BLaER1 (cell line): ENCODE data around the gene CASZ1.

Experiments used
- H3K27ac ChIP-seq: shearing (Covaris generic); formaldehyde crosslinking; 2 replicates; pipeline ENCODE4 v1.8.1; 2022
- H3K27me3 ChIP-seq: shearing (Covaris generic); formaldehyde crosslinking; 2 replicates; pipeline ENCODE4 v1.8.1; 2022
- H3K36me3 ChIP-seq: shearing (Covaris generic); formaldehyde crosslinking; 2 replicates; pipeline ENCODE4 v1.8.1; 2022
- H3K4me1 ChIP-seq: shearing (Covaris generic); formaldehyde crosslinking; 2 replicates; pipeline ENCODE4 v1.8.1; 2022
- H3K4me2 ChIP-seq: shearing (Covaris generic); formaldehyde crosslinking; 2 replicates; pipeline ENCODE4 v1.8.1; 2022
- H3K4me3 ChIP-seq: shearing (Covaris generic); formaldehyde crosslinking; 2 replicates; pipeline ENCODE4 v1.8.1; 2022
- H3K9ac ChIP-seq: shearing (Covaris generic); formaldehyde crosslinking; 2 replicates; pipeline ENCODE4 v1.8.1; 2022
- H3K9me3 ChIP-seq: shearing (Covaris generic); formaldehyde crosslinking; 2 replicates; pipeline ENCODE4 v1.8.1; 2022
- H4K20me1 ChIP-seq: shearing (Covaris generic); formaldehyde crosslinking; 2 replicates; pipeline ENCODE4 v1.8.1; 2022
- Cebpa-rat ChIP-seq: shearing (Covaris generic); IDR thresholded peaks from 2 replicates; pipeline ENCODE4 v1.8.1; 2022

The CASZ1 gene

DNA sequence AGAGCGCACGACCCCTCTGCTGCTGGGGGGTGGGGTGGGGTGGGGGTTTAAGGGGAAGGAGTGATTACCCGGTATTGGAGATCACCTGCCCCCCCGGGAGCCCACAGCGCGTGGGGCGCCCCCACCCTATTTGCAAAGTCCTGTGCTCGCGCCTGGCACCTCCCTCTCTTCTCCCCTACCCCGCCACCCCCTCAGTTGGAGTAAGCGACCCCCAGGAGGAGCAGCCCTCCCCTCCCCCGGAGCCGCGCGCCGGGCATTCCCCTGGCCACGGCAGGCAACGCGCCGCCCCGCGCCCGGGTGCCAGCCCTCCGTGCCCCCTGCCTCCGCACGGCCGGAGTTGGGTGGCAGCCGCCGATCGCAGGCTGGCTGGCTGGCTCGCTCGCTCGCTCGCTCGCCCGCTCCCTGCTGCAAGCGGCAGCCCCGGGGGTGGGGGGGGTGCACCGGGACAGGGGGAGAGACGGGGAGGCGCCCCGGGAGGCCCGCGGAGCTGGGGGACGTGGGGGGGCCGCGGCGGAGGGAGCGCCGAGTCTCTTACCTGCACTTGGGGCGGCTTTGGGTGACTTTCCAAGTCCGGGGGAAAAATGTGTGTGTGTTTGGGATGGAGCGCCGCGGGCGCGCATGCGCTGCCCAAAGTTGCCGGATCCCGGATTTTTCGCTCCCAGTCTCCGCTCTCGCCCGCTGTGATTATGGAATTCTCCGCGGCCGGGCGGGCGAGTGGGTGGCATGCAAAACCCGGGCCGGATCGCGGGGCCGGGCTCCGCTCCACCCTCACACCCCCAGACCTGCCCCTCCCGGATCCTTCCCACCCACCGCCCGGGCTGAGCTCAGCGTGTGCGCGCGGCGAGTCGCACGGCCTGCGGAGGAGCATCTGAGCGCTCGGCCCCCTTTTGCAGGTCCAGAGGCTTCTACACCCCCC is at the start of gene CASZ1:
Gene CASZ1, minus strand, starts transcription at position 618 of the 916 bp plus-strand sequence. CDS start 102,757 bp downstream, outside the sequence.
- H3K27ac ChIP-seq, result no peak within 1 kb of the TSS
- no peaks in the 10 kb centered on the region for H3K9me3 ChIP-seq
- peaks cover 21% of the 10 kb centered on the region for H3K4me1 ChIP-seq
- H3K9ac ChIP-seq, result no peak within 1 kb of the TSS
- peak within 1 kb of the TSS; percentile 64 for H3K4me3 ChIP-seq
- H4K20me1 ChIP-seq, result peaks cover 67% of the 10 kb centered on the region
- no peak for TF ChIP-seq Cebpa-rat
- H3K27me3 ChIP-seq, result peaks cover 93% of the 10 kb centered on the region
- H3K36me3 ChIP-seq, result no peaks in the 10 kb centered on the region
- peak within 1 kb of the TSS; percentile 88 for H3K4me2 ChIP-seq

DNA sequence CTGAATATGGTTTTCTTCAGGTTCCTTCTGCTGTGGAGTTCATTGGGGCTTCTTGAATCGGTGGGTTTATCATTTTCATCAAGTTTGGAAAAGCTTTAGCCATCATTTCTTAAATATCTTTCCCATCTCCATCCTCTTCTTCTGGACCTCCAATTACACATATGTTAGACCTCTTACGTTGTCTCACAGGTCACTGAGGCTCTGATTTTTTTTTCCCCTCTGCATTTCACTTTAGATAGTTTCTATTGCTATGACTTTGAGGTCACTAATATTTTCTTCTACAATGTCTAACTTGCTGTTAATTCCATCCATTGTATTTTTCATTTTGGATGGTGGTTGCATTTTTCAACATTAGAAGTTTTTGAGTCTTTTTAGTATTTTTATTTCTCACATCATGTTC is 47.3 kb upstream of the CASZ1 start:
- H3K27me3 ChIP-seq, result 0 out of 2 replicates have a peak, but pooled peaks cover under 1% of the 10 kb centered on the region
- no peaks in the 10 kb centered on the region for H4K20me1 ChIP-seq
- no peak overlapping the region for H3K4me3 ChIP-seq
- TF ChIP-seq Cebpa-rat, result no peak
- H3K9me3 ChIP-seq, result peaks cover 20% of the 10 kb centered on the region
- no peak overlapping the region for H3K27ac ChIP-seq
- no peak overlapping the region for H3K9ac ChIP-seq
- H3K4me2 ChIP-seq, result no peak overlapping the region
- H3K4me1 ChIP-seq, result peaks cover 7% of the 10 kb centered on the region
- no peaks in the 10 kb centered on the region for H3K36me3 ChIP-seq

DNA sequence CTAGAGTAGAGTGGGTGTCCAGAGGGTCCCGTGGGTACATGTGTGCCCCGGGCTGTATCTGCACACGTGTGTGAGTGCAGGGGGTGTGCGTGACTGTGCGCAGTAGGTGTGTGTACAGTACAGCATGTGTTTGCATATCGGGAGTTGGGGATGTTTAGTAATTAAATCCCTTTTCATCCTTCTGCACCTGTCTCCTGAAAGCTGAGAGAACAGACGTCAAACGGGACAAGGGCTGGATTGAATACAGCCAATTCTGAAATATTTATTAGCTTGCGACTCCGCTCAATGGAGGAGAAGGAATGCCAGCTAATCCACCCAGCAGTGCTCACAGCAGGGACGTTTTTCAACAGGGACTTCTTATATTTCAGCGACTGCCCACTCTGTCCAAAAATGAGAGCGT is 44.7 kb upstream of the CASZ1 start:
- Histone ChIP-seq H3K4me3 (no peak overlapping the region), H3K27ac (no peak overlapping the region), H4K20me1 (no peaks in the 10 kb centered on the region; the same call in 1 of the 2 replicates), H3K4me2 (no peak overlapping the region), H3K36me3 (no peaks in the 10 kb centered on the region), H3K9ac (no peak overlapping the region), H3K9me3 (peaks cover 12% of the 10 kb centered on the region), H3K4me1 (peaks cover 26% of the 10 kb centered on the region), H3K27me3 (peaks cover 26% of the 10 kb centered on the region)
- TF ChIP-seq Cebpa-rat, result no peak

- peak overlapping the region; percentile 77 for H3K4me2 ChIP-seq
- H3K9ac ChIP-seq, result no peak overlapping the region
- H3K9me3 ChIP-seq, result peaks cover 8% of the 10 kb centered on the region
- peaks cover 44% of the 10 kb centered on the region for H3K27me3 ChIP-seq
- no peaks in the 10 kb centered on the region; the same call in 1 of the 2 replicates for H4K20me1 ChIP-seq
- TF ChIP-seq Cebpa-rat, result no peak
- H3K36me3 ChIP-seq, result no peaks in the 10 kb centered on the region
- H3K4me3 ChIP-seq, result no peak overlapping the region
- H3K4me1 ChIP-seq, result peaks cover 34% of the 10 kb centered on the region
- H3K27ac ChIP-seq, result no peak overlapping the region
These were observed 42.8 kb upstream of the CASZ1 start for GRCh38 chr1:10839188-10839770.

DNA sequence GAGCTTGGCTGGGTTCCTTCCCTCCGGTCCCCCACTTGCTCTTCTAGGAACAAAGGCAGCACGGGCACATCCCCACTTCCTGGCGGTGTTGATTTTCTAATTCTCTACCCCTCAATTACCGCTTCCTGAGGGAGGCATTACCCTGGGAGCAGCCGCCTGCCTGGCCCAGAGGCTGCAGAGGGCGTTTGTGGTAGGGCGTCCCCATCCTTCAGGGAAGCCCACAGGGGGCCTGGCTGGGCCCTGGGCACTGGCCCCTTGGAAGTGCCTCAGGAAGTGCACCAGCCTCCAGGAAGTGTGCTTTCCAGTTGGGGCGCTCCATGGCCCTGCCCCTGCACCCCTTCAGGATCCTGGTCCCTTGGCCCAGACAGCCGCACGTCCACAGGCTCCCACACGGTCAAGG is 42.1 kb upstream of the CASZ1 start:
- Histone ChIP-seq H3K27me3 (peaks cover 44% of the 10 kb centered on the region), H3K4me2 (peak overlapping the region; percentile 77), H3K4me3 (no peak overlapping the region), H3K4me1 (peaks cover 34% of the 10 kb centered on the region), H3K36me3 (no peaks in the 10 kb centered on the region), H3K27ac (no peak overlapping the region), H4K20me1 (no peaks in the 10 kb centered on the region; the same call in 1 of the 2 replicates), H3K9ac (no peak overlapping the region), H3K9me3 (peaks cover 4% of the 10 kb centered on the region; the same call in 1 of the 2 replicates)
- TF ChIP-seq Cebpa-rat, result no peak

DNA sequence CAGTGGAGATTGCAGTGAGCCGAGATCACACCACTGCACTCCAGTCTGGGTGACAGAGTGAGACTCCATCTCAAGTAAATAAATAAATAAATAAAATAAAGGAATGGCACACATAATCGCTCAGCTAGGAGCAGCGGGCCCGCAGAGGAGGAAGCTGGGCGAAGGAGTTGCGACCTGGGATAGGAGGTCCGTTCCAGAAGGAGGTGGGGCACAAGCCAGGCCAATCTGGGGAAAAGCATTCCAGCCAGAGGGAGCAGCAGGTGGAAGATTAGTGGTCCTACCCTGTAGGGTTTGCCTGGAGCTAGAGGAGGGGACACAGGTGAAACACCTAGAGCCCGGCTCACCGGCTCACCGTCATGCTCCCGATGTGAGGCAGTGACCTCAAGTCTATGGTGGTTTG is 40.3 kb upstream of the CASZ1 start:
- peaks cover 36% of the 10 kb centered on the region for H3K4me1 ChIP-seq
- H3K27ac ChIP-seq, result no peak overlapping the region
- no peak for TF ChIP-seq Cebpa-rat
- no peaks in the 10 kb centered on the region for H3K9me3 ChIP-seq
- no peak overlapping the region for H3K4me3 ChIP-seq
- H4K20me1 ChIP-seq, result no peaks in the 10 kb centered on the region; the same call in 1 of the 2 replicates
- H3K9ac ChIP-seq, result no peak overlapping the region
- H3K27me3 ChIP-seq, result peaks cover 44% of the 10 kb centered on the region
- H3K4me2 ChIP-seq, result no peak overlapping the region
- H3K36me3 ChIP-seq, result no peaks in the 10 kb centered on the region

DNA sequence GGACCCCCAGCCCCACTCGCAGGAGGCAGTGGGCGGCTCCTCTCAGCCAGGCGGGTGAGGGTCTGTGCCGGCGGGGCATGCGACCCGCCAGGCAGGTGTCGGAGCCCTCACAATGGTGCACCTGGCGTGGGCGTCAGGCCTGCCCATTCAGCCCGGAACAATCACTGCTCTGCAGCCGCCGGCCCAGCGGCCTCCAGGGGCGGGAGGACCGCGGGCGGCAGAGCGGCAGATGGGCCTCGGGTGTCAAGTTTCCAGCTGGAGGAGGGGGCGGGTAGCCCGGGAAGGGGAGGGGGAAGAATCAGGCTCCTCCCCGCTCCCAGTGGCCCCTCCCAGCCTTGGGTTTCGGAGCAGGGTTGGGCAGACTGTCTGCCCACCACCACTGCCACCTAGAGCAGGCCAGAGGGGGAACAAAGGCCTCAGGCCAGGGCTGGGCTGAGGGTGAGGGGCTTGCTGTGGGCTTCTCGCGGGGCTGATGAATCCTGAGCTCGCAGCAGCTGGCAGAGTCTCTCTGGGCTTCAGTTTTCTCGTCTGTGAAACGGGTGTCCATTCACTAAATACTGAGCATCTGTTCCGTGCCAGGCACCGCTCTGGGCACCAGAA is 39.5 kb upstream of the CASZ1 start:
- H3K4me2 ChIP-seq, result peak overlapping the region; percentile 61

DNA sequence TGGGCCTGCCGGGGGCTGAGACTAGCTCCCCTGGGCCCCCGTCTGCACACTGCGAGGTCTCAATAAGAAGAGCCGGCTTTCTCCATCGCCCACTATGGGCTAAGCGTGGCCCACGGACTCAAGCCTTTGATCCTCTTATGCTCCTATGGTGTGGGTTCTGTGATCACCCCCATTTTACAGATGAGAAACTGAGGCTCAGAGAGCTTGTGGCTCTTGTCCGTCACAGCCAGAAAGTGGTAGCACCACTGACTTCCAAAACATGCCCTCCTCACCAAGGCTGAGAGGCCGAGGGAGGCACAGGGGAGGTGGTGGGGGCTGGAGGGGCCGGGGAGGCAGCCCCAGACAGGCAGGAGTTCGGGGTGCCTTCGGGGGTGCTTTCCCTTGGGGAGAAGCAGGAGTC is 39.0 kb upstream of the CASZ1 start:
- H3K27ac ChIP-seq, result no peak overlapping the region

More for the DNA sequence above, 39.5 kb upstream of the CASZ1 start:
- Histone ChIP-seq H3K4me3 (no peak overlapping the region), H3K27me3 (peaks cover 44% of the 10 kb centered on the region), H3K4me1 (peaks cover 44% of the 10 kb centered on the region), H3K27ac (no peak overlapping the region), H3K9ac (no peak overlapping the region), H3K36me3 (no peaks in the 10 kb centered on the region), H4K20me1 (no peaks in the 10 kb centered on the region; the same call in 1 of the 2 replicates), H3K9me3 (no peaks in the 10 kb centered on the region)
- no peak for TF ChIP-seq Cebpa-rat

DNA sequence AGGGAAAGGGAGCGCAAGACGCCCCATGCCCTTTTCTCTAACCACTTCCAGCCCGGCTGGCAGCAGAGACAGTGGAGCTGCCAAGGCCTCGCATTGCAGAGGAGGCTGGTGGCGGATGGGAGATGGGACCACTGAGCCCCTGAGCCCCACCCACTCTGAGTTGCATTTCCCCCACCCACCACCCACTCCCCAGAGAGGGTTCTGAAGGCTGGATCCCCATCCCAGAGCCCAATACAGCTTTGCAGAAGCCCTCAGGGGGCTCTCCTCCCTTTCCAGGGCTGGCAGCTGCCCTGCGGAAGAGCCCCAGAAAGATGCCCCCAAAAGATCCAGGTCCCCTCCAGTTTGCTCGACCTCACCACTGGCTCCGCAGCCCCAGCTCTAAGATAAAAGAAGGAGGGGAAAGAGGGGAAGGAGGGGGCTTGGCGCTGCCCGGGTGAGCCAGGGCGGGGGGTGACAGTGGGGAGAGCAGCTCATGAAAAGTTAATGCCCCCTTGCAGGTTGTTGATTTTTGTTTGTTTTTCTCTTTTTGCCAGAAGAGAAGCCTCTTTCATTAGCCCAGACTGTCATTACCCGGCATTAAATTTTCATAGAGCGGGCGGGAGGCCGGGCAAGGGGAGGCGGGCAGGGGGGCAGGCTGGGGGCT is 38.4 kb upstream of the CASZ1 start:
- Histone ChIP-seq H4K20me1 (no peaks in the 10 kb centered on the region; the same call in 1 of the 2 replicates), H3K27me3 (peaks cover 44% of the 10 kb centered on the region), H3K4me3 (no peak overlapping the region), H3K27ac (no peak overlapping the region), H3K36me3 (no peaks in the 10 kb centered on the region), H3K4me1 (peaks cover 54% of the 10 kb centered on the region), H3K9ac (no peak overlapping the region), H3K4me2 (no peak overlapping the region), H3K9me3 (no peaks in the 10 kb centered on the region)
- no peak for TF ChIP-seq Cebpa-rat

More for the DNA sequence above, 39.0 kb upstream of the CASZ1 start:
- no peak overlapping the region for H3K9ac ChIP-seq
- peaks cover 44% of the 10 kb centered on the region for H3K27me3 ChIP-seq
- no peaks in the 10 kb centered on the region; the same call in 1 of the 2 replicates for H4K20me1 ChIP-seq
- no peaks in the 10 kb centered on the region for H3K9me3 ChIP-seq
- H3K4me2 ChIP-seq, result peak overlapping the region; percentile 61
- TF ChIP-seq Cebpa-rat, result no peak
- H3K4me3 ChIP-seq, result no peak overlapping the region
- H3K4me1 ChIP-seq, result peaks cover 49% of the 10 kb centered on the region
- H3K36me3 ChIP-seq, result no peaks in the 10 kb centered on the region
